OCI-LY1 (cell line): ENCODE data around the gene TYK2.

ENCODE experiments used
- H2AFZ ChIP-seq: fragments of 200-600 bp; sonication (generic), shearing (Covaris generic); 2 replicates; pipeline ENCODE4 v1.6.0; 2014; ENCODE audit warnings: antibody characterized with exemption, mild to moderate bottlenecking, low read length
- H3F3A ChIP-seq: fragments of 200-600 bp; sonication (generic), shearing (Covaris generic); 2 replicates; pipeline ENCODE4 v1.6.0; 2014; ENCODE audit warnings: mild to moderate bottlenecking, antibody characterized with exemption, low read length, moderate library complexity; ENCODE audit not compliant: insufficient read depth
- H3K27ac ChIP-seq: fragments of 200-600 bp; sonication (generic); 2 replicates; pipeline ENCODE4 v1.5.1; 2014; ENCODE audit warnings: low read length, mixed run types, mild to moderate bottlenecking, low read depth; ENCODE audit not compliant: poor library complexity, severe bottlenecking
- H3K27me3 ChIP-seq: fragments of 200-600 bp; sonication (generic); 2 replicates; pipeline ENCODE4 v1.6.0; 2014; ENCODE audit warnings: antibody characterized with exemption, mild to moderate bottlenecking, low read length, moderate library complexity; ENCODE audit not compliant: insufficient read depth
- H3K36me3 ChIP-seq: fragments of 200-600 bp; sonication (generic); 2 replicates; pipeline ENCODE4 v1.6.1; 2014; ENCODE audit warnings: mild to moderate bottlenecking, antibody characterized with exemption, low read length, moderate library complexity, mixed read lengths; ENCODE audit not compliant: insufficient read depth
- H3K4me1 ChIP-seq: fragments of 200-600 bp; sonication (generic); 2 replicates; pipeline ENCODE4 v1.5.1; 2014; ENCODE audit warnings: mild to moderate bottlenecking, low read length, moderate library complexity; ENCODE audit not compliant: insufficient read depth, severe bottlenecking
- H3K4me2 ChIP-seq: fragments of 200-600 bp; sonication (generic), shearing (Covaris generic); 2 replicates; pipeline ENCODE4 v1.6.1; 2014; ENCODE audit warnings: low read length
- H3K4me3 ChIP-seq: fragments of 200-600 bp; sonication (generic); 2 replicates; pipeline ENCODE4 v1.5.1; 2014; ENCODE audit warnings: low read length, low read depth, mild to moderate bottlenecking, mixed read lengths; ENCODE audit not compliant: poor library complexity, severe bottlenecking
- H3K79me2 ChIP-seq: fragments of 200-600 bp; shearing (Covaris generic); 2 replicates; pipeline ENCODE4 v1.6.1; 2016; ENCODE audit warnings: mixed run types, low read length, mixed read lengths; ENCODE audit not compliant: insufficient read depth
- H3K9ac ChIP-seq: fragments of 200-600 bp; sonication (generic), shearing (Covaris generic); 2 replicates; pipeline ENCODE4 v1.6.1; 2014; ENCODE audit warnings: mild to moderate bottlenecking, low read length, mixed read lengths
- H3K9me2 ChIP-seq: fragments of 200-600 bp; sonication (generic), shearing (Covaris generic); 2 replicates; pipeline ENCODE4 v1.6.1; 2014; ENCODE audit warnings: low read depth, mild to moderate bottlenecking, low read length, mixed read lengths
- H3K9me3 ChIP-seq: fragments of 200-600 bp; shearing (Covaris generic); 2 replicates; pipeline ENCODE4 v1.6.1; 2014; ENCODE audit warnings: low read length, mixed read lengths
- H4K20me1 ChIP-seq: fragments of 200-600 bp; sonication (generic), shearing (Covaris generic); 2 replicates; pipeline ENCODE4 v1.6.0; 2016; ENCODE audit warnings: mild to moderate bottlenecking, low read length; ENCODE audit not compliant: insufficient read depth
- CTCF ChIP-seq: fragments of 200-600 bp; sonication (generic), shearing (Covaris generic); IDR thresholded peaks from 2 replicates; pipeline ENCODE4 v1.5.1; 2017; ENCODE audit warnings: mild to moderate bottlenecking, antibody characterized with exemption, low read length, moderate library complexity, mixed read lengths
- EZH2 ChIP-seq: fragments of 200-600 bp; sonication (generic), shearing (Covaris generic); IDR thresholded peaks from 2 replicates; pipeline ENCODE4 v1.8.0; 2017; ENCODE audit warnings: borderline replicate concordance, mixed run types, mild to moderate bottlenecking, antibody characterized with exemption, low read length, moderate library complexity, mixed read lengths

Gene TYK2

GRCh38 chr19:10335352-10335985 is 44.9 kb downstream of the TYK2 start:
- H3K9me2 ChIP-seq: no peaks in the 10 kb centered on the region
- no peak overlapping the region for H3K4me3 ChIP-seq
- H3K27ac ChIP-seq: no peak overlapping the region
- no peaks in the 10 kb centered on the region for H3K9me3 ChIP-seq
- peaks cover 14% of the 10 kb centered on the region for H3K79me2 ChIP-seq
- no peaks in the 10 kb centered on the region for H3K27me3 ChIP-seq
- H3K9ac ChIP-seq: no peak overlapping the region
- no peaks in the 10 kb centered on the region for H3F3A ChIP-seq
- H3K4me2 ChIP-seq: peak overlapping the region; percentile 92; the same call in 1 of the 2 replicates
- peaks cover 15% of the 10 kb centered on the region; the same call in 1 of the 2 replicates for H3K36me3 ChIP-seq
- H4K20me1 ChIP-seq: no peaks in the 10 kb centered on the region
- H2AFZ ChIP-seq: no peak overlapping the region
- TF ChIP-seq CTCF: no peak
- no peak for TF ChIP-seq EZH2
- H3K4me1 ChIP-seq: peaks cover 48% of the 10 kb centered on the region

- Histone ChIP-seq H3K36me3 (peaks cover 22% of the 10 kb centered on the region), H3K79me2 (peaks cover 14% of the 10 kb centered on the region), H4K20me1 (no peaks in the 10 kb centered on the region), H3K9me3 (no peaks in the 10 kb centered on the region), H3K4me3 (peak overlapping the region; percentile 72), H3K4me1 (peaks cover 45% of the 10 kb centered on the region), H3F3A (no peaks in the 10 kb centered on the region), H3K27ac (no peak overlapping the region), H3K9me2 (no peaks in the 10 kb centered on the region), H3K9ac (no peak overlapping the region; the same call in 1 of the 2 replicates), H3K4me2 (peak overlapping the region; percentile 92), H2AFZ (no peak overlapping the region), H3K27me3 (no peaks in the 10 kb centered on the region)
- TF ChIP-seq CTCF (peak; percentile 15; the same call in 1 of the 2 replicates), EZH2 (no peak)
Observed at GRCh38 chr19:10334588-10335351, 45.6 kb downstream of the TYK2 start.

- Histone ChIP-seq H3K9ac (peak overlapping the region; percentile 75), H3K4me3 (peak overlapping the region; percentile 72), H2AFZ (no peak overlapping the region), H3K9me2 (no peaks in the 10 kb centered on the region), H3K79me2 (peaks cover 14% of the 10 kb centered on the region), H4K20me1 (no peaks in the 10 kb centered on the region), H3K9me3 (no peaks in the 10 kb centered on the region), H3K27ac (peak overlapping the region; percentile 42), H3K4me1 (peaks cover 37% of the 10 kb centered on the region), H3F3A (no peaks in the 10 kb centered on the region), H3K4me2 (peak overlapping the region; percentile 92), H3K36me3 (peaks cover 30% of the 10 kb centered on the region), H3K27me3 (no peaks in the 10 kb centered on the region)
- TF ChIP-seq CTCF: no peak
- no peak for TF ChIP-seq EZH2
Observed at GRCh38 chr19:10333758-10334587, 46.4 kb downstream of the TYK2 start.
